HG02610 (cell line): ENCODE data around the gene CD52.
"Not testable (repeated sequence)": the region's sequence is repeated elsewhere in the genome, so short reads cannot be mapped to it uniquely, and the experiment has no call there.

Source experiments
- ATAC-seq: cut with Tn5 transposase; IDR thresholded peaks from one replicate; pipeline ENCODE4 v1.9.1; 2021; ENCODE audit warnings: mild to moderate bottlenecking, moderate library complexity; ENCODE audit not compliant: unreplicated experiment

CD52 gene

DNA sequence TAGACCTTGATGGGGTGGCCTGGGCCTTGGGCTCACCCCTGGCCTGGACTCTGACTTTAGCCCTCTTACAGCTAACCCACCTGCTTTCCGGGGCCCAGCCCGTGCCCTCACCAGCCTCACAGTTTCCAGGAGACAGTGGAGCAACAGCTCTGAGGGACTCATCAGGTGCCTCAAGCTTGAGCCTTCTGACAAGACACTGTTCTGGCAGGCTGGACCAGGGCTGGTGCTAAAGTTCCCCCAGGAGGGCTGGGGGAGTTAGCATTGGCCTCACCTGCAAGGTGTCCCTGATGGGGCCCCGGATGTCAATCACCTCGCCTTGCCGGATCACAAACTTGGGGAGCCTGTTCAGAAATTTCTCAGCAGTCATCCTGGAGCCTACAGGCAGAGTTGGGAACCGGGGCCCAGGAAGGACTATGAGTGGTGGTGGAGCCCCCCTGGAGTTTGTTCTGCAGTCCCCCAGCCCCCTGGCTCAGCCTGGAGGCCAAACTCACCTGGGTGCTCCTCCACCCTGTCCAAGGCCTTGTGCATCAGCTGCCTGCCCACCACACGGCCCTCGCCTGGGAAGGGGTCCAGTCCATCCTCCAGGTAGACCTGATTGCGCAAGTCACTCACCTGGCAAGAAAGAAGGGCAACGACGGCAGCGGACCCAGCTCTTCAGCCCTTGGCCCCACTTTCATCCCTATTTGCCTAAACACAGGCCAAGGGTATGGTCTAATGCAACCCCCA, 33.7 kb upstream of the CD52 start:
- no peak for ATAC-seq

DNA sequence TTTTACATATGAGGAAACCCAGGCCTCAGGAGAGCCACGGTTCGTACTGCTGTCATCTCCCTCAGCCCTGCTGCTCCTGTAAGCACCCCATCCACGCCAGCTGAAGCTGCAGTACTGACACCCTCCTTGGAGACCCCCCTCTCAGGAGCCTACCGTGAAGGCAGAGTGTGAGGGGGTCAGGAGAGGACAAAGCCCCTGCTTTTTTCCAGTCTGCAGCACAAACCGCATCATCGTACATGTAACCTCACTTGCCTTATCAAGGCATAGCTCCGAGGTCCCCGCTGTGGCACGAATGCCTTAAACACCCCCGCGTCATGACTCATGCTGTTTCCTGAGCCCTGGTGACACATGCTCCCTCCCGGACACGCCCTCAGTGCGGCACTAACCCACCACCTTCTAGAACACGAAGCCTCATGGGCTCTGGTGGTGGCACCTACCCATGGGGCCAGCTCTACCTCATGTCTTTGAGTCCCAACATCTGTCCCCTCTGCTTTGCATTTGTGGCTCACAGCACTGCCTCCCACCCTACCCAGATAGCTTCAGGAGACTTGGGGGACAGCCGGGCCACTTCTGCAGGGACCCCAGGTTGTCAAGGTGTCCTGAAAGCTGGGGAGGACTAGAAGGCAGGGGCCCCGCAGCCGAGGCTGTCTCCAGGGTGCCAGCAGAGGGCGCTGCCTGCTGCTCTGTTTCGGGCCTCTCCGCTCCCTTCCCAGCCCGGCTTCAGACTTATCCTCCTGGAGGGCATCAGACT, 33.0 kb upstream of the CD52 start:
- ATAC-seq, result peak; percentile 32

DNA sequence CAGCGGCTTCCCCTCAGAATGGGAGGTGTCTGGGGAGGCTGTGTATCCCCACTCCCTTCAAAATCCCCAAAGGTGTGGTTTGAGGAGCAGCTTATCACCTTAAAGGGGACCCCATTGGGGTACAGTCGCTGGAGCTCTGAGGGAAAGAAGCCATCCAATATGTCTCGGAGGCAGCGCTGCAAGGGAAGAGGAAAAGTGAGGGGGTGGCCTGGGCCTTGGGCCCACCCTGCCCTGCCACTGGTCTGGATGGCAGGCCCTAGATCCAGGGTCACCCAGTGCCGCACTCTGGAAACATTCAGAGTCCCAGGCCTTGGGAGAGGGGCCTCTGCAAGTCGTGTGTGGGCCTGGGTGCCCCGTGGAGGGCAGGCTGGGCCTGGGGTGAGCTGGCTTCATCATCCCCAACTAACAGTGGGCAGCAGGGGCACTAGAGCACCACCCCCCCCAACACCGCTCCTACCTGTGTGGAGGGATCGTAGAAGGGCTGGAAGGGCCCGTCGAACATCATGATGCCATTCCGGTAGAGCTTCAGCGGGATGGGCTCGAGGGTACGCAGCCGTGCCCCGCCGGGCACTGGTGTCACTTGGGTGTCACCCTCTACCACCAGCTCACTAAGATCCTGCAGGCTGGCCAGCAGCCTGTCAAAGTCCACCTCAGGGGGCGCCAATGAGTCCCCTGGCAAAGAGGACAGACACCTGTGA, 32.2 kb upstream of the CD52 start:
- ATAC-seq, result no peak

DNA sequence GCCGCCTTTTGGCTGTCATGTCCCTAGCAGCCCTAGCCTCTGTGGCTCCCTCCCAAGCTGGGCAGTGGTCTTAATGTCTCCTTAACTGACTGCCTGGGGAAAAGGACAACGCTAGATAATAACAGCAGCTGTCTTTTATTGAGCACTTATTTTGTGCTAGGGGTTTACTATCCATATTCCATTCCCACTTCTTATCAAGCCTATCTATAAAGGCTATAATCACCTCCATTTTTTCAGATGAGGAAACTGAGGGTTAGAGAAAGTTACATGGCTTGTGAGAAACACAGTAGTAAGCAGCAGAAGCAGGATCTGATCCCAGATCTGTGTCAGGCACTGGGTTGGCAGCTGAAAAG, 31.7 kb upstream of the CD52 start:
- ATAC-seq, result no peak

DNA sequence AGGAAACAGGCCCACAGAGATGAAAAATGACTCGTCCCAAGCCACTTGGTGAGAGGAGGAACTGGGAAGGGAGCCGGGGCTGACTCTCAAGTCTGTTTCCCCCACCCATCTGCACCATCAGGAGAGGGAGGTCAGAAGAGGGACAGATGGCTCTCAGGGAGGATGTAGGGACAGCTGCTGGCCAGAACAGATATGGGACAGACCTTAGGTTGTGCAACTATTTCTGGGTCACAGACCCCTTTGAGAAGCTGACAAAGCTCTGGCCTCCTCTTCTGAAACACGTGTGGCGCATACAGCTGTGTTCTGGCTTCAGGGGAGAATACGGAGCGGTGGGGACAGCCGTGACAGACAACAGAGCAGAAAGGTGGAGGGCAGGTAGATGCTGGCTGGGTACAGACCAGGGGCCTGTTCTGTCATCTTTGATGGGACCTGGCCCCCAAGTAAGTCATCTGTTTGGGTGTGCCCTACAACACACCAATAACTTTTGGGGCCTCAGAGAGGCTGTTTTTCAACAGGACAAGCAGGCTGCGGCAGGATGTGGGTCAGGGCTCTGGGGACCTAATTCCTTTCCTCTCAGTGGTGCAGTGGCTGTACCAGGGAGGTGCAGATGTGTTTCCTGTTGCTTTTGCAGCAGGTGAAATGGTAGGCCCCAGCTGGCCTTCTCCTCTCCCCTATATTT, 30.6 kb upstream of the CD52 start:
- peak; percentile 49 for ATAC-seq

DNA sequence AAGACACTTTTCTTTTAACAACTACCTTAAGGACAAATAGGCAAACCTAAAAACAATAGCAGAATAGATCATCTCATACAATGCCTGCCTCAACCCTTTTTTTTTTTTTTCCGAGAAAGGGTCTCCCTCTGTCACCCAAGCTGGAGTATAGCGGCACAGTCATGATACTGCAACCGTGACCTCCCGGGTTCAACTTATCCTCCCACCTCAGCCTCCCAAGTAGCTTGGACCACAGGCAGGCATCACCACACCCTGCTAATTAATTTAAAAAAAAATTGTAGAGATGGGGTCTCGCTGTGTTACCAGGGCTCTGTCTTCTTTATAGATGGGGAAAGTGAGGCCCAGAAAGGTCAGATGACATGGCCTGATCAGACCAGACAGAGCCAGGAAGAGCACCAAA, 29.9 kb upstream of the CD52 start:
- ATAC-seq, result no peak

DNA sequence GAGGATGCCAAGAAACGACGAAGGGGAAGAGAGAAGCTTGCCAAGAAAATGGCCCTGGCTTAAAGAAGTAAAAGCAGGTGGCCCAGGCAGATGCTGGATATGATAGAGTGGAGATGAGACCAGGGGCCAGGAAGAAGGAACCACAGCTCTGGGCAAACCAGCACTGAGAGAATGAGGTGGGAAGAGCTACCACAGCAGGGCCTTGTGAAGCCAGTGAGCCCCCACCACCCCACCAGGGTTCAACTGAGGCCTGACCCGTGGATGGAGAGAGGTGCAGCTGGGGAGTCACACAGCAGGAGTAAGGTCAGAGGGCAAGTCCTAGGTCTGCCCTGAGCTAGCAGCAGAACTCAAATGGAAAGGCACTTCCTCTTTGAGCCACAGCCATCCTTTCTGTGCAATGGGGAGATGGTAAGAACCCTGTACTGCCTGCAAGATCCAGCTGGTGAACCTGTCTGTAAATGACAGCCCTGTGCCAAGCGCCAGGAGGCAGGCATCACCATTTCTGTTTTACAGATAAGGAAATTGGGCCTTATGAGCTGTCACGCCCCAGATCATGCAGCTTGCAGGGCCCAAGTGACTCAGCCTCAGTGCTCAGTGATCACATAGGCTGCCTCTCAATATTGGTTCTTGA, 29.3 kb upstream of the CD52 start:
- no peak for ATAC-seq

DNA sequence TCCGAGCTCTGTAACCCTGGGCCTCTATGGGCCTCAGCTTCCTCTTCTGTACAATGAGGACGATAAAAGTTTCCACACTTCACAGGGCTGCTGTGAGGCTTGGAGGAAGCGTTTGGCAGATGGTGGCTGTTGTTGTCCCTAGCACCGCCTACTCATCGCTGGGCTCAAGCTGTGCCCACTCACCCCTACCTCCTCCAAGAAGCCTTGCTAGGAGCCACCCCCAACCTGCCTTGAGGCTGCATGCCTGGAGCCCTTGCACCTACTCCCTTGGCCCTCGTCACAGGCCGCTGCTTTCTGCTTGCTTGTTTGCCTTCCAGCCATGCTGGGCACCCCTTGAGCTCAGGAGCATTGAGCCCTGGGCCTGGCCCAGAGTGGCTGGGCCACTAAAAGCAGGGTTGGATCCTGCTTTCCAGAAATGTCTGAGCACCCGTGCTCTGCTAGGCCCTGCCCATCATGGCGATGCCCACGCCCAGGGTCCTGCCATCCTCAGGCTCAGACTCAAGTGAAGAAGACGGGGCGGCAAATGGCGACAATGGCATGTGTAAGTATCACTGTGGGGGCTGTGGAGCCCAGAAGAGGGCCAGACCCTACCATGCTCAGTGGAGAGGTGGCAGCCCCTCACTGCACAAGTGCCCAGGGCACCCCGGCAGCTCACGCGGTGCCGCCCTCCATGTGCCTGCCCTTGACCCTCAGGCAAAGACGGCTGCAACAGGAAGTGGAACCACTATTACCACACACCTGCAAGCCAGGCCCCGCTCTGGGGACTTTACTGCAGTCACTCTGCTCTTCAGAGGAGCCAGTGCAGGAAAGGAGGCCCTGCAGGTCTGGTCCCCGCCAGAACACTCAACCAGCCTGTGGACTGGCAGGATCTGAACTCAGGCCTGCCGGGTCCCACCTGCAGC, 28.3 kb upstream of the CD52 start:
- ATAC-seq, result no peak

DNA sequence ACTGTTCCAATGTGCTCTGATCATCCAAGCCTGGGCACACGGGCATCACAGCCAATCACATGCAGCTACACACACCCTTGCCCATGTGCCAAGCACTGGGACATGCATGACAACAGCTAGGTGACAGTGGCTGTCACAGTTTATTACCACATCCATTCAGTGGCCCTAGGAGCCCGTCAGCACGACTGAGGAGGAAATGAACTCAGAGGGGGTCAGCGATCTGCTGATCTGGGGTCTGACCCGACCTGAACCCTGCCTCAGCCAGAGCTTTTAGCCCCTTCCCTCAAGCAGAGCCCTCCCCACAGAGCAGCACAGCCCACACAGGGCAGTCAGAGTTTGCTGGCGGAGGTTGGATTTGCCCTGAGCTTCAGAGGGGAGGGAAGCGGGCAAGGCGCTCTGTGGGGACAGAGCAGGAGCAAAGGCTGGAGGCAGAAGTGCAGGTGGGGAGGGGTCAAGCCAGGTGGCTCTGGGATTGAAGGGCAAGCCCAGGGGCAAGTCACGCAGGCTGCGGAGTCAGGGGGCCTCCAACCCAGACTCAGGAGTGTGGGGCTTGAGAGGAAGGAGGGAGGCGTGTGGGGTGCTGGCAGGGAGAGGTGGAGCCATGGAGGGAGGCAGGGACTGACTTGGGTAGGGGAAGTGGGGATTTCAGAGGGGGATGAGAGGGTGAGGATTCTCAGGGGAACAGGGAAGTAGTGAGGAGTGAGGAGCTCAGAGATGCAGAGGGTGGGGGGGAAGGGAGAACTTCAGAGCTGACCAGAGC, 27.5 kb upstream of the CD52 start:
- no peak for ATAC-seq

DNA sequence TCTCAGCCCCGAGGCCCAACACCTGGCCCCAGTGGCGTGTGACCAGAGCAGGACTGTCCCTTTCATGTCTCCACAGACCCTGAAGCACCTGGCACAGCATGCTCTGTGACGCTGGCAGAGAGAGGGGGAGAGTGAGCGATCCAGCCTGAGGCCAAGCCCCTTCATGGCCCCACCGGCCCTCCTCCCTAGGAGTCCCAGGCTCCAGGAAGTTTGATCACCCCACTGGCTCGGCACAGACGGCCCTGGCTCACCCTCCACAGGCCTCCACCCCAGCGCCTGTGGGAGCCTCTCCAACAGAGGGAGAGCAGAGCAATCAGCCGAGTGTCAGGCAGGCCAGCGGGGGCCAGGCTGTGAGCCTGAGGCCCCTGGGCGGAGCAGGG, 26.9 kb upstream of the CD52 start:
- no peak for ATAC-seq

DNA sequence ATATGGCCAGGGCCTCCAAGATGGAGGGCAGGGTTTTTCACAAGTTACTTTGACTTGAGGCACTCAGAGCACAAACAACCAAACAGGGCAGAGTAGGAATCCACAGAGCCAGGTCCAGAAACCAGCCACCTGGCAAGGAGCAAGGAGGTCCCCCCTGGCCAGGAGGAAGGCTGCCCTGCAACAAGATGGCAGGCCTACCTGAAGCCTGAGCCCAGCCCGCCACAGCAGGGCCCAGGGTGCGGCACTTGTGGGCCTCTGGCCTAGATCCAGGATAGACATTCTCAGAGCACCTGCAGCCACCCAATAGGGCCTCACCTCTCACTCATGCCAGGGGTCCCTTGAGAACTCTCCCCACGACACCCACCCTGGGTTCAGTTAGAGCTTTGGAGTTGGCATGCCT, 26.3 kb upstream of the CD52 start:
- ATAC-seq, result no peak

DNA sequence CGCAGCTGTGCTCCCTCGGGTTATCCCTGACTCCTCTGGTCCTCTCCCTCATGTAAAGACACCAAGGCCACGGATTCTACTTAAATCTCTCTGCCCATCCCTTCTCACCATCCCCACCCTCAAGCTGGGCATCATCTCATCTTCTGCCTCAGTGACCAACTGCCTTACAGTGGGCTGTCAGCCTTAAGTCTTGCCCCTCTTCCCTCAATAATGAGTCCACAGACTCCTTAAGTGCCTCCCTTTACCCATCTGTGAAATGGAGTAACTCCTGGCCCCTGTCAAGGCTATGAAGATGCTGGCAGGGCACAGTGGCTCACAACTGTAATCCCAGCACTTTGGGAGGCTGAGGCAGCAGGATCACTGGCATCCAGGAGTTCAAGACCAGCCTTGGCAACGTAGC, 25.8 kb upstream of the CD52 start:
- ATAC-seq, result no peak

DNA sequence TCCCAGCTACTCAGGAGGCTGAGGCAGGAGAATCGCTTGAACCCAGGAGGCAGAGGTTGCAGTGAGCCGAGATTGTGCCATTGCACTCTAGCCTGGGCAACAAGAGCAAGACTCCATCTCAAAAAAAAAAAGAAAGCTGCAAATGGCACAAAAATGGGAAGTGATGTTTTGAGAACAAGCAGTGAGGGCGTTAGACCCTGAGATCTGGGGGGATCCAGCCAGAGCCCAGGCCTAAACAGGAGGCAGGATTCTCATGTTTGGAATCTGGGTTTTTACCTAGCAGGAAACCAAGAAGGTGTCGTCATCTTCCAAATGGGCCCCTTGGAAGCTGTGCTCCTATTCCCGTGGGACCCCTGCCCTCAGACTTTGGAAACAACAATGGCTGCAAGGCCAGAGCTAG, 25.0 kb upstream of the CD52 start:
- not testable (repeated sequence) for ATAC-seq

DNA sequence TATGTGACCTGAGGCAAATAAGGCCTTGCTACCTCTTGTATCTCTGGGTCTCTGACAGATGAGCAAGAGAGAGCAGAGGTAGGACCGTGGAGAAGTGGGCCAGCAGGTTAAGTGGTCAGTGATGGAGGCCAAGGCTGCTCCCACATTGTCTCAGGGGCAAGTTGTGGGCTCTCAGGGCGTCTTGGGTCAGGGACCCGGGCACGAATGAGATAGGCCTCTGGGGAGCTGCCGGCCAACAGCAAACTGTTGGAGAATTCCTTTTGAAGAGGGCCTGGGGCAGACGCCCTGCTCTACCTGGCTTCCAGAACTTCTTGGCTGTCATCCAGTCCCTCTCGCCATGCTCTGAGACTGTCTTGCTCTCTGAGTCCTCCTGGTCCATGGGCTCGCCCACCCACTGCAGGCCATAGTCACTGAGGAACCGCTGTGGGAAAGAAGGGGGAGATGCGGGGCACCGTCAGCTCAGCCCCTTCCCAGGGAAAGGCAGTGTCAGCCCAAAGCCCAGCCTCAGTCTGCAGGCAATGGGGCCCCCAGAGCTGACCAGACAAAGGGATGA, 23.8 kb upstream of the CD52 start:
- ATAC-seq, result no peak

DNA sequence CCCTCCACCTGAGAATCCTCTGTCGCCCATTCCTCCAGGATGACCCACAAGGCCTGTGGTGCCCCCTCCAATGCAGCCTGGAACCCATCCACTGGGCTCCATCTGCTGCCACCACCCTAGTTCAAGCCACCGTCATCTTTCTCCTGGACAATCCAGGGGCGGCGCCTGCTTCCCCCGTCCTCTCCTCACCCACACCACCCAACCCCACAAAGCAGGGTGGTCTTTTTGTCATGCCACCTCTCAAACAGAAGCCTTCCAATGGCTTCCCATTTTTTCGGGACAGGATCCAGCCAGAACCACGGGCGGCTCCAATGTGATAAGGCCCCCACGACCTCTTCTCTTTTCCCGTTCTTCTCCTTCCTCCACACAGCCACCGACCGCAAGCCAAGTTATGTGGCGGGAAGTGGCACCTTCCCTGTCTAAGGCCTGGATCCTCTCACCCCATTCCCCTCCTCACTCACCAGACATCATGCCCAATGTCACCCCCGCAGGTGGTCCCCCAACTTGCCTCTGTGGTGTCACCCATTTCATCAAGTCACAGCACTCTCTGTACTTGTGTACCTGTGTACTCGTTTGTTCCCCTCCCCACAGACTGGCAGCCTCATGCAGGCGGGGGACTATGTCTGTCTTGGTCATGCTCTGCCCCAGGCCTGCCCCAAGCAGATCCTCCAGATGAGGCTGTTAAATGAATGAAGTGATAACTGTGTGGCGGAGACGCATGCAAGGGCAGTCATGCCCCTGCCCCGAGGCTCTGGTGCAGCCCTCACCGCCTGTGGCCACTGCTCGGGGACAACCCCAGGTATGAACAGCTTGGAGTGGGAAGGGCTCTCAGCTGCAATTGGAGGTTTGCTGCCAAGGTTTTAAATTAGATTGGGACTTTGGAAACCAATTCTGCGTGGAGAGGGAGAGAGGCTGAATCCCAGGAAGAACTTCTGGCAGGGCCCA, 22.3 kb upstream of the CD52 start:
- ATAC-seq, result no peak

DNA sequence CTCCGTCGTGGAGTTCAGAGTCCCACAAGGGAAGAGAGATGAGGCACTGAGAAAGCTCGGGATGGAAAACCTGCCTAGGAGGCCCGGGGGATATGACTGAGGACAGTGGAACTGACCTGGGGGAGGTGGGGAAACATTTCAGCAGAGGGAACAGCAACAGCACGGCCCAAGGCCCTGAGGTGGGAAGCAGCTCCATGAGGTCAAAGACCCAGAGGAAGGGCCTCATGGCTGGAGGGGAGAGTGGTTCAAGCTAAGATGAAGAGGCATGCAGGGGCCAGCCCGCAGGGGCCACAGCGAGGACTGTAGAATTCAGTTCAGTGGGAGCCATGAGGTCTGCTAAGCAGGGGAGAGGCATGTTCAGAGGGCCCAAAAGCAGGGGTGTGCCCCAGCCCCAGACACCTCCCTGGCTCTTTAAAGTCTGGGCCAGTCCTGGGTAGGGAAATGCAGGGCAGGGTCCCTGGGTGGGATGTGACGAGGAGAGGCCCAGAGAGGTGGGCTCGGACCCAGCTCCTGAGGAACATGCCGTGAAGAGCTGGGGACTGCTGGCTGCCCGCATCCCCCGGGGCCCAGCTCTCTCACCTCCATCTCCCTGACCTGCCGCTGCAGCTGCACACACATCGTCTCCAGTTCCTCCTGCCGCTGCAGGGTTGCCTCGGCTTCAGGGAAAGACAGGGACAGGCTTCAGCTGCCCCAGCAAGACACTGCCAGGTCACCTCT, 21.3 kb upstream of the CD52 start:
- no peak for ATAC-seq

DNA sequence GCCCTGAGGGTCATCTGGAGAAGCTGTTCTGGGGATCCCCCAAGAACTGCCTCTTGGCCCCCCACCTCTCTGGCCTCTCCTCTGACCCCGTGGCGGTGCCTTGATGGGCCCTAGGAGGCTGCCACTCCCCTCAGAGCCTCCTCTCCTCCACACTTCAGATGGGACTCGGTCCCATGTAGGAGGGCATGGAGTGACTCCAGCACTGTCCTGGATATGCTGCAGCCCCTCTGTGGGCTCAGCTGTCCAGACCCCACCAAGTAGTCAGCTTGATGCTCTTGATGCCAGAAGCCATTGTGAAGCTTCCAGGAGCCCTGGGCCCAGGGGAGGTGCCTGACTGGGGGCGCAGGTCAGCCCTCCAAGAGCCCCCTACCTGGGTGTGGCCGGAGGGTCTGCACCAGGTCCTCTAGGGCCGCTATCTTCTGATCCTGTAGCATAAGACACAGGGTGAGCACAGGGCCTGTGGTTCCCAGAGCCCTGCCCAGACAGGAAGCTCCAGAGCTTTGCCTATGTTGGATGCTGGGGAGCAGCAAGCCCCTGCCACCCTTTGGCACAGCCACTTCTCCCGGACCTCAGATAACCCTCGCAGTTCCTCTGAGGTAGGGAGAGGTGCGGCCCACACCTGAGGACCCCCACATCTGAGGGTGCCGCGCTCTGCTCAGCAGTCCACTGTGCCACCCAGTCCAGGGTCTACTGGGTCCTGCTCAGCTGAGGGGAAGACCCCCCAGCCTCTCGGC, 20.5 kb upstream of the CD52 start:
- ATAC-seq, result no peak
